ENCODE results near the gene IQSEC2. TPM values are rescaled to one million over a fixed set of nuclear protein-coding genes. Genes with fewer than 3 reads are reported as not detected.

The IQSEC2 gene
- total and polyA plus RNA-seq, 9 of the 15 experiments (the other 6 are each of a cell fraction or from before 2014, with no cell fraction given) = 2.7 to 41.8 (median 20.1) TPM

DNA sequence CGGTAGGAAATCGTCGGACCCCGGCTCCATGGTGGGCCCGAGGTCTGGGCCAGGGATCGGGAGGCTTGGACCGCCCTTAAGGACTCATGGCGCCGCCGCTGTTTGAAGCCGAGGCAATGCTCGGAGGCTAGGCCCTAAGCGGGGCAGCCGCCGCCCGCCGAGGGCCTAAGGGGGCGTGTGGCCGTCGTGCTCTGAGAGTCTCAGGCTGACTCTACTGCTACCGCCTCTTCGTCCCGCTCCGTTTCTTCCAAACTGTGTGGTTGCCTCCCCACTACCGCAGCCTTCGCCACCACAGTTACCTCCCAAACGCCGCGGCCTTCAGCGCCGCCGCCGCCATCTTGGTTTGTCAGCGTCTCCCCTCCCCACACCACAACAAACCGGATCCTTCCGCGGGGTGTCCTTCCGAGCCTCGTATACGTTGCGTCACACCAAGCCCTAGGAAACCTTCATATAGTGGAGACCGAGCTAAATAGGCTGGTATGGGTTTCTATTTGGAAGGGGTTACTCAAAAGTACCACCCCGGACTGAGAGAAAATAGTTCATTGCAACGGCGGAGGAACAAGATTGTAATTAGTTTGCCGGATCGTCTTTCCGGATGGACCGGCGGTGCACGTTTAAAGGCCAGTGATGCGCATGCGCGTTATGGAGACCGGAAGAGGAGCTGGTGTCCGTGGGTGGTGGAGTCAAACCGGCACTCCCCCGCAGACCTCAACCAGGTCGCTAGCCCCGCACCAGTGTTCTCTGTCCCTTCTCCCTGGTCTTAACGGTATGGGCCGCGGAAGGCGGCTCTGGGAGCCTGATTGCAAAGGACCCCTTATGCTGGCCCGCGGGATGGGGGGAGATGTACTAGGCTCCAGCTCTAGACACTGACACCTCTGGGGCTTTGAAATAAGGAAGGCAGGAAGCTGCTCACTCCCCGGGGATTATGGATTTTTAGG, 56.3 kb downstream of the IQSEC2 start, which contains the start of gene KDM5C:
Gene KDM5C, minus strand, starts transcription at position 348 of the 938 bp plus-strand sequence. Its CDS starts 318 bp downstream, at position 30.
- BruUV-seq (replicated peaks) = TSS peak; percentile 53
- TF ChIP-seq KAT7 (CRISPR knock-in tag; IDR thresholded peaks at IDR 0.05; ENCODE audit: borderline replicate concordance) = peak; percentile 86; the same call in 1 of the 2 replicates
- no peak for TF ChIP-seq ZNF282 (CRISPR knock-in tag; IDR thresholded peaks at IDR 0.05)
- peak; percentile 94 for TF ChIP-seq KDM5B (IDR thresholded peaks at IDR 0.05; ENCODE audit: insufficient replicate concordance, low read depth, low read length)
- TF ChIP-seq, protein P1, sequence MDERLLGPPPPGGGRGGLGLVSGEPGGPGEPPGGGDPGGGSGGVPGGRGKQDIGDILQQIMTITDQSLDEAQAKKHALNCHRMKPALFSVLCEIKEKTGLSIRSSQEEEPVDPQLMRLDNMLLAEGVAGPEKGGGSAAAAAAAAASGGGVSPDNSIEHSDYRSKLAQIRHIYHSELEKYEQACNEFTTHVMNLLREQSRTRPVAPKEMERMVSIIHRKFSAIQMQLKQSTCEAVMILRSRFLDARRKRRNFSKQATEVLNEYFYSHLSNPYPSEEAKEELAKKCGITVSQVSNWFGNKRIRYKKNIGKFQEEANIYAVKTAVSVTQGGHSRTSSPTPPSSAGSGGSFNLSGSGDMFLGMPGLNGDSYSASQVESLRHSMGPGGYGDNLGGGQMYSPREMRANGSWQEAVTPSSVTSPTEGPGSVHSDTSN (CRISPR knock-in tag; IDR thresholded peaks at IDR 0.05; ENCODE audit: low read depth) = no peak
- TF ChIP-seq, protein P1 (tag; conservative IDR thresholded peaks at IDR 0.05; ENCODE audit: low read depth) = 0 out of 2 replicates have a peak, but pooled peaks have one; percentile 7
- TF ChIP-seq ZNF436 (CRISPR knock-in tag; IDR thresholded peaks at IDR 0.05) = no peak
- TF ChIP-seq, protein P2, sequence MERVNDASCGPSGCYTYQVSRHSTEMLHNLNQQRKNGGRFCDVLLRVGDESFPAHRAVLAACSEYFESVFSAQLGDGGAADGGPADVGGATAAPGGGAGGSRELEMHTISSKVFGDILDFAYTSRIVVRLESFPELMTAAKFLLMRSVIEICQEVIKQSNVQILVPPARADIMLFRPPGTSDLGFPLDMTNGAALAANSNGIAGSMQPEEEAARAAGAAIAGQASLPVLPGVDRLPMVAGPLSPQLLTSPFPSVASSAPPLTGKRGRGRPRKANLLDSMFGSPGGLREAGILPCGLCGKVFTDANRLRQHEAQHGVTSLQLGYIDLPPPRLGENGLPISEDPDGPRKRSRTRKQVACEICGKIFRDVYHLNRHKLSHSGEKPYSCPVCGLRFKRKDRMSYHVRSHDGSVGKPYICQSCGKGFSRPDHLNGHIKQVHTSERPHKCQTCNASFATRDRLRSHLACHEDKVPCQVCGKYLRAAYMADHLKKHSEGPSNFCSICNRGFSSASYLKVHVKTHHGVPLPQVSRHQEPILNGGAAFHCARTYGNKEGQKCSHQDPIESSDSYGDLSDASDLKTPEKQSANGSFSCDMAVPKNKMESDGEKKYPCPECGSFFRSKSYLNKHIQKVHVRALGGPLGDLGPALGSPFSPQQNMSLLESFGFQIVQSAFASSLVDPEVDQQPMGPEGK (CRISPR knock-in tag; IDR thresholded peaks at IDR 0.05; ENCODE audit: borderline replicate concordance) = no peak
- TF ChIP-seq GABPA (tag; conservative IDR thresholded peaks at IDR 0.05; ENCODE audit: low read depth) = peak; percentile 80
- TF ChIP-seq, protein P3, sequence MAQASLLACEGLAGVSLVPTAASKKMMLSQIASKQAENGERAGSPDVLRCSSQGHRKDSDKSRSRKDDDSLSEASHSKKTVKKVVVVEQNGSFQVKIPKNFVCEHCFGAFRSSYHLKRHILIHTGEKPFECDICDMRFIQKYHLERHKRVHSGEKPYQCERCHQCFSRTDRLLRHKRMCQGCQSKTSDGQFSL (CRISPR knock-in tag; IDR thresholded peaks at IDR 0.05) = peak; percentile 72; the same call in 1 of the 2 replicates
- TF ChIP-seq, protein P3 (tag; IDR thresholded peaks at IDR 0.05) = peak in 1 of 2 experiments; percentile 42; a peak in 1 of 4 replicates
- no peak for TF ChIP-seq RUNX1 (IDR thresholded peaks at IDR 0.05; ENCODE audit: low read depth)
- no peak for TF ChIP-seq ZNF133 (CRISPR knock-in tag; IDR thresholded peaks at IDR 0.05)
- TF ChIP-seq, protein P4, sequence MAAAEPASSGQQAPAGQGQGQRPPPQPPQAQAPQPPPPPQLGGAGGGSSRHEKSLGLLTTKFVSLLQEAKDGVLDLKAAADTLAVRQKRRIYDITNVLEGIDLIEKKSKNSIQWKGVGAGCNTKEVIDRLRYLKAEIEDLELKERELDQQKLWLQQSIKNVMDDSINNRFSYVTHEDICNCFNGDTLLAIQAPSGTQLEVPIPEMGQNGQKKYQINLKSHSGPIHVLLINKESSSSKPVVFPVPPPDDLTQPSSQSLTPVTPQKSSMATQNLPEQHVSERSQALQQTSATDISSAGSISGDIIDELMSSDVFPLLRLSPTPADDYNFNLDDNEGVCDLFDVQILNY (CRISPR knock-in tag; IDR thresholded peaks at IDR 0.05) = 0 out of 2 replicates have a peak, but pooled peaks have one; percentile 20

More for the DNA sequence above, 56.3 kb downstream of the IQSEC2 start, which contains the start of gene KDM5C:
- CTCF ChIA-PET (ENCODE audit: low intra/inter-chr PET ratio) = no interaction called here
- Histone ChIP-seq H3K9me3 (replicated peaks; ENCODE audit: control insufficient read depth, insufficient read depth, low read depth, low read length) (no peaks in the 10 kb centered on the region), H4K20me1 (replicated peaks; ENCODE audit: control insufficient read depth, insufficient read depth, low read length) (peaks cover 31% of the 10 kb centered on the region), H3K27ac (ENCODE audit: extremely low read depth, low read depth, low read length) (peak within 1 kb of the TSS; percentile 100), H3K79me2 (ENCODE audit: control insufficient read depth, insufficient read depth, low read length) (peaks cover 49% of the 10 kb centered on the region), H2AFZ (ENCODE audit: low read depth, low read length) (peak within 1 kb of the TSS; percentile 99), H3K4me1 (replicated peaks in 1 of 2; ENCODE audit: control insufficient read depth in 2 of 2, insufficient read depth in 2 of 2, low read length in 2 of 2) (peaks cover 17 to 24% of the 10 kb centered on the region in 2 experiments; a peak in 4 of 5 replicates), H3K9ac (ENCODE audit: insufficient read depth in 1 of 2, low read depth in 2 of 2, low read length in 2 of 2) (peak within 1 kb of the TSS; percentile 99 to 100), H3K36me3 (ENCODE audit: control insufficient read depth, insufficient read depth, low read length) (peaks cover 36% of the 10 kb centered on the region; the same call in 2 of the 3 replicates), H3K4me2 (ENCODE audit: insufficient read depth, low read length) (peak within 1 kb of the TSS; percentile 97), H3K4me3 (peak within 1 kb of the TSS; percentile 100), H3K27me3 (ENCODE audit: control insufficient read depth in 2 of 2, insufficient read depth in 2 of 2, low read length in 2 of 2) (no peaks in the 10 kb centered on the region), H3K9me1 (ENCODE audit: control insufficient read depth, insufficient read depth, low read length) (peaks cover under 1% of the 10 kb centered on the region)
- peak; percentile 84 for ATAC-seq
- DNase-seq (ENCODE audit: extremely low read depth in 1 of 4, low spot score in 3 of 4) = peak; percentile 95 to 97 (median 96)
- in situ Hi-C loops (cut with MboI) (no loop called here), intact Hi-C loops (cut with micrococcal nuclease) (loop anchor here (10.0 kb wide), 1 partner anchor 150 kb away; no protein-coding TSS in a partner anchor)
- under 1% methylated on average over 56 of the region's 67 CpGs for WGBS (ENCODE audit: insufficient coverage, low coverage, missing lambda C conversion rate)
- POLR2A ChIA-PET = interaction anchor here (0.6 to 1.4 kb wide), 10 partner anchors 8 to 1920 kb away, joined by 3 to 9 read pairs (median 4); no protein-coding TSS in a partner anchor
- peak; percentile 95 for FAIRE-seq

Measured in K562 (cell line).